ENCODE data around the gene NKAPL.

NKAPL gene

GRCh38 chr6:28267695-28268059 is 8.6 kb downstream of the NKAPL start:
- no peak for DNase-seq (ENCODE audit: low spot score)
- no peak for TF ChIP-seq CTCF (IDR thresholded peaks at IDR 0.05; ENCODE audit: extremely low read depth, insufficient read depth, missing control alignments)
- in situ Hi-C loops (cut with MboI; ENCODE audit: low pct_unique_long_range_greater_than_20kb, low sequenced_read_pairs, unreplicated experiment): no loop called here

- no peak for DNase-seq (ENCODE audit: low spot score)
- no peak for TF ChIP-seq CTCF (IDR thresholded peaks at IDR 0.05; ENCODE audit: extremely low read depth, insufficient read depth, missing control alignments)
- in situ Hi-C loops (cut with MboI; ENCODE audit: low pct_unique_long_range_greater_than_20kb, low sequenced_read_pairs, unreplicated experiment): no loop called here
Observed at GRCh38 chr6:28269492-28269891, 10.4 kb downstream of the NKAPL start.

GRCh38 chr6:28274888-28275287 is 15.8 kb downstream of the NKAPL start:
- no peak for DNase-seq (ENCODE audit: low spot score)
- in situ Hi-C loops (cut with MboI; ENCODE audit: low pct_unique_long_range_greater_than_20kb, low sequenced_read_pairs, unreplicated experiment): no loop called here
- TF ChIP-seq CTCF (IDR thresholded peaks at IDR 0.05; ENCODE audit: extremely low read depth, insufficient read depth, missing control alignments): no peak

- in situ Hi-C loops (cut with MboI; ENCODE audit: low pct_unique_long_range_greater_than_20kb, low sequenced_read_pairs, unreplicated experiment): no loop called here
- no peak for DNase-seq (ENCODE audit: low spot score)
- TF ChIP-seq CTCF (IDR thresholded peaks at IDR 0.05; ENCODE audit: extremely low read depth, insufficient read depth, missing control alignments): no peak
Observed at GRCh38 chr6:28277746-28278145, 18.6 kb downstream of the NKAPL start.

- in situ Hi-C loops (cut with MboI; ENCODE audit: low pct_unique_long_range_greater_than_20kb, low sequenced_read_pairs, unreplicated experiment): no loop called here
- no peak for TF ChIP-seq CTCF (IDR thresholded peaks at IDR 0.05; ENCODE audit: extremely low read depth, insufficient read depth, missing control alignments)
Observed at GRCh38 chr6:28280595-28281287, 21.6 kb downstream of the NKAPL start.

GRCh38 chr6:28281288-28282064 is 22.4 kb downstream of the NKAPL start, which contains the start of gene PGBD1:
PGBD1 (plus strand) TSS chr6:28281572; CDS start chr6:28283814, 2,242 bp downstream.
- in situ Hi-C loops (cut with MboI; ENCODE audit: low pct_unique_long_range_greater_than_20kb, low sequenced_read_pairs, unreplicated experiment): no loop called here

More at GRCh38 chr6:28280595-28281287, 21.6 kb downstream of the NKAPL start:
- no peak for DNase-seq (ENCODE audit: low spot score)

More at GRCh38 chr6:28281288-28282064, 22.4 kb downstream of the NKAPL start, which contains the start of gene PGBD1:
- peak; percentile 58 for DNase-seq (ENCODE audit: low spot score)
- no peak for TF ChIP-seq CTCF (IDR thresholded peaks at IDR 0.05; ENCODE audit: extremely low read depth, insufficient read depth, missing control alignments)

All from GM13977 (cell line).